ENCODE measurements around the gene PDCD10.

Gene PDCD10

GRCh38 chr3:167728176-167728575 is 6.5 kb downstream of the PDCD10 start (continued):
- TF ChIP-seq, protein P1, sequence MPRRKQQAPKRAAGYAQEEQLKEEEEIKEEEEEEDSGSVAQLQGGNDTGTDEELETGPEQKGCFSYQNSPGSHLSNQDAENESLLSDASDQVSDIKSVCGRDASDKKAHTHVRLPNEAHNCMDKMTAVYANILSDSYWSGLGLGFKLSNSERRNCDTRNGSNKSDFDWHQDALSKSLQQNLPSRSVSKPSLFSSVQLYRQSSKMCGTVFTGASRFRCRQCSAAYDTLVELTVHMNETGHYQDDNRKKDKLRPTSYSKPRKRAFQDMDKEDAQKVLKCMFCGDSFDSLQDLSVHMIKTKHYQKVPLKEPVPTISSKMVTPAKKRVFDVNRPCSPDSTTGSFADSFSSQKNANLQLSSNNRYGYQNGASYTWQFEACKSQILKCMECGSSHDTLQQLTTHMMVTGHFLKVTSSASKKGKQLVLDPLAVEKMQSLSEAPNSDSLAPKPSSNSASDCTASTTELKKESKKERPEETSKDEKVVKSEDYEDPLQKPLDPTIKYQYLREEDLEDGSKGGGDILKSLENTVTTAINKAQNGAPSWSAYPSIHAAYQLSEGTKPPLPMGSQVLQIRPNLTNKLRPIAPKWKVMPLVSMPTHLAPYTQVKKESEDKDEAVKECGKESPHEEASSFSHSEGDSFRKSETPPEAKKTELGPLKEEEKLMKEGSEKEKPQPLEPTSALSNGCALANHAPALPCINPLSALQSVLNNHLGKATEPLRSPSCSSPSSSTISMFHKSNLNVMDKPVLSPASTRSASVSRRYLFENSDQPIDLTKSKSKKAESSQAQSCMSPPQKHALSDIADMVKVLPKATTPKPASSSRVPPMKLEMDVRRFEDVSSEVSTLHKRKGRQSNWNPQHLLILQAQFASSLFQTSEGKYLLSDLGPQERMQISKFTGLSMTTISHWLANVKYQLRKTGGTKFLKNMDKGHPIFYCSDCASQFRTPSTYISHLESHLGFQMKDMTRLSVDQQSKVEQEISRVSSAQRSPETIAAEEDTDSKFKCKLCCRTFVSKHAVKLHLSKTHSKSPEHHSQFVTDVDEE (CRISPR knock-in tag; IDR thresholded peaks at IDR 0.05) = no peak
- TF ChIP-seq RARB (CRISPR knock-in tag; IDR thresholded peaks at IDR 0.05) = no peak
- TF ChIP-seq ARNTL (CRISPR knock-in tag; IDR thresholded peaks at IDR 0.05; ENCODE audit: borderline replicate concordance, low read depth) = no peak
- TF ChIP-seq SNAI2 (CRISPR knock-in tag; IDR thresholded peaks at IDR 0.05) = no peak

- no peak for TF ChIP-seq ESRRG (CRISPR knock-in tag; IDR thresholded peaks at IDR 0.05)
- no peak for TF ChIP-seq ARNTL (CRISPR knock-in tag; IDR thresholded peaks at IDR 0.05; ENCODE audit: borderline replicate concordance, low read depth)
- TF ChIP-seq RARB (CRISPR knock-in tag; IDR thresholded peaks at IDR 0.05) = no peak
- TF ChIP-seq, protein P1 (CRISPR knock-in tag; IDR thresholded peaks at IDR 0.05) = no peak
- TF ChIP-seq PATZ1 (CRISPR knock-in tag; IDR thresholded peaks at IDR 0.05; ENCODE audit: borderline replicate concordance) = no peak
- no peak for TF ChIP-seq ZFP3 (CRISPR knock-in tag; IDR thresholded peaks at IDR 0.05)
- no peak for TF ChIP-seq ZNF70 (CRISPR knock-in tag; IDR thresholded peaks at IDR 0.05)
- TF ChIP-seq ZNF8 (CRISPR knock-in tag; IDR thresholded peaks at IDR 0.05) = no peak
- TF ChIP-seq OSR1 (CRISPR knock-in tag; IDR thresholded peaks at IDR 0.05) = no peak
- TF ChIP-seq SNAI2 (CRISPR knock-in tag; IDR thresholded peaks at IDR 0.05) = no peak
- TF ChIP-seq ZFP30 (CRISPR knock-in tag; IDR thresholded peaks at IDR 0.05) = no peak
- no peak for TF ChIP-seq ZC3H10 (CRISPR knock-in tag; IDR thresholded peaks at IDR 0.05)
- no peak for TF ChIP-seq PPARA (CRISPR knock-in tag; IDR thresholded peaks at IDR 0.05; ENCODE audit: borderline replicate concordance)
- TF ChIP-seq, protein P2, sequence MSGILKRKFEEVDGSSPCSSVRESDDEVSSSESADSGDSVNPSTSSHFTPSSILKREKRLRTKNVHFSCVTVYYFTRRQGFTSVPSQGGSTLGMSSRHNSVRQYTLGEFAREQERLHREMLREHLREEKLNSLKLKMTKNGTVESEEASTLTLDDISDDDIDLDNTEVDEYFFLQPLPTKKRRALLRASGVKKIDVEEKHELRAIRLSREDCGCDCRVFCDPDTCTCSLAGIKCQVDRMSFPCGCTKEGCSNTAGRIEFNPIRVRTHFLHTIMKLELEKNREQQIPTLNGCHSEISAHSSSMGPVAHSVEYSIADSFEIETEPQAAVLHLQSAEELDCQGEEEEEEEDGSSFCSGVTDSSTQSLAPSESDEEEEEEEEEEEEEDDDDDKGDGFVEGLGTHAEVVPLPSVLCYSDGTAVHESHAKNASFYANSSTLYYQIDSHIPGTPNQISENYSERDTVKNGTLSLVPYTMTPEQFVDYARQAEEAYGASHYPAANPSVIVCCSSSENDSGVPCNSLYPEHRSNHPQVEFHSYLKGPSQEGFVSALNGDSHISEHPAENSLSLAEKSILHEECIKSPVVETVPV (CRISPR knock-in tag; IDR thresholded peaks at IDR 0.05) = no peak
- TF ChIP-seq ISL1 (CRISPR knock-in tag; IDR thresholded peaks at IDR 0.05) = no peak
- no peak for TF ChIP-seq BACH2 (CRISPR knock-in tag; IDR thresholded peaks at IDR 0.05; ENCODE audit: borderline replicate concordance)
- no peak for ATAC-seq
These were observed 10.8 kb downstream of the PDCD10 start for GRCh38 chr3:167723872-167724271.

GRCh38 chr3:167723025-167723512 is 11.6 kb downstream of the PDCD10 start:
- ATAC-seq = no peak
- TF ChIP-seq ZNF8 (CRISPR knock-in tag; IDR thresholded peaks at IDR 0.05) = no peak
- no peak for TF ChIP-seq ARNTL (CRISPR knock-in tag; IDR thresholded peaks at IDR 0.05; ENCODE audit: borderline replicate concordance, low read depth)
- no peak for TF ChIP-seq TCF4 (CRISPR knock-in tag; IDR thresholded peaks at IDR 0.05; ENCODE audit: borderline replicate concordance)
- TF ChIP-seq PPARA (CRISPR knock-in tag; IDR thresholded peaks at IDR 0.05; ENCODE audit: borderline replicate concordance) = no peak
- no peak for TF ChIP-seq PATZ1 (CRISPR knock-in tag; IDR thresholded peaks at IDR 0.05; ENCODE audit: borderline replicate concordance)
- TF ChIP-seq ZC3H10 (CRISPR knock-in tag; IDR thresholded peaks at IDR 0.05) = no peak
- TF ChIP-seq, protein P3, sequence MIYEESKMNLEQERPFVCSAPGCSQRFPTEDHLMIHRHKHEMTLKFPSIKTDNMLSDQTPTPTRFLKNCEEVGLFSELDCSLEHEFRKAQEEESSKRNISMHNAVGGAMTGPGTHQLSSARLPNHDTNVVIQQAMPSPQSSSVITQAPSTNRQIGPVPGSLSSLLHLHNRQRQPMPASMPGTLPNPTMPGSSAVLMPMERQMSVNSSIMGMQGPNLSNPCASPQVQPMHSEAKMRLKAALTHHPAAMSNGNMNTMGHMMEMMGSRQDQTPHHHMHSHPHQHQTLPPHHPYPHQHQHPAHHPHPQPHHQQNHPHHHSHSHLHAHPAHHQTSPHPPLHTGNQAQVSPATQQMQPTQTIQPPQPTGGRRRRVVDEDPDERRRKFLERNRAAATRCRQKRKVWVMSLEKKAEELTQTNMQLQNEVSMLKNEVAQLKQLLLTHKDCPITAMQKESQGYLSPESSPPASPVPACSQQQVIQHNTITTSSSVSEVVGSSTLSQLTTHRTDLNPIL (CRISPR knock-in tag; IDR thresholded peaks at IDR 0.05; ENCODE audit: low read depth) = no peak
- TF ChIP-seq ZNF565 (CRISPR knock-in tag; conservative IDR thresholded peaks at IDR 0.05; ENCODE audit: low read depth) = no peak

Measured in SK-N-SH treated with all-trans-retinoic acid at 6 μM for 48 hours (cell line).